Kidney (tissue), 14 donors: Measurements from ENCODE around the gene RPP40. TPM values are rescaled to one million over a fixed set of nuclear protein-coding genes. Genes with fewer than 3 reads are reported as not detected.
"Not testable (repeated sequence)": the region's sequence is repeated elsewhere in the genome, so short reads cannot be mapped to it uniquely, and the experiment has no call there.

Source experiments
- DNase-seq, 5 donors: peaks; one replicate each; pipeline ENCODE4 v3.0.0-alpha.2; 2013 to 2020
- FAIRE-seq: peaks from 2 replicates; lab custom pipeline; 2012; peaks lifted over from hg19 to GRCh38; lab: Jason Lieb, UNC
- H3K27ac ChIP-seq, 2 donors: one replicate each; pipeline ENCODE4 v1.7.0; 2013; ENCODE audit warnings: low read depth in 2 of 2, low read length in 2 of 2, inconsistent platforms in 1 of 2
- H3K27me3 ChIP-seq: one replicate; pipeline ENCODE4 v1.7.1; 2013; ENCODE audit warnings: low read length, inconsistent platforms; ENCODE audit not compliant: control insufficient read depth, insufficient read depth
- H3K36me3 ChIP-seq, 3 donors: one replicate each; pipeline versions ENCODE4 v1.7.0 to v1.7.1; 2013; ENCODE audit warnings: low read length in 3 of 3, control low read depth in 1 of 3, inconsistent platforms in 1 of 3; ENCODE audit not compliant: insufficient read depth in 3 of 3, control insufficient read depth in 2 of 3
- H3K4me1 ChIP-seq, 3 donors: one replicate each; pipeline versions ENCODE4 v1.7.0 to v1.7.1; 2013; ENCODE audit warnings: low read length in 3 of 3, inconsistent platforms in 1 of 3, low read depth in 1 of 3; ENCODE audit not compliant: control insufficient read depth in 2 of 3, insufficient read depth in 2 of 3
- H3K4me3 ChIP-seq, 3 donors: one replicate each; pipeline versions ENCODE4 v1.7.0 to v1.8.1; 2013; ENCODE audit warnings: low read length in 3 of 3, control low read depth in 1 of 3, inconsistent platforms in 1 of 3
- H3K9ac ChIP-seq, 3 donors: one replicate each; pipeline versions ENCODE4 v1.7.0 to v1.7.1; 2013; ENCODE audit warnings: low read length in 3 of 3, control low read depth in 1 of 3, inconsistent platforms in 1 of 3
- H3K9me3 ChIP-seq, 3 donors: one replicate each; pipeline versions ENCODE4 v1.7.0 to v1.7.1; 2013; ENCODE audit warnings: low read length in 3 of 3, control low read depth in 1 of 3, inconsistent platforms in 1 of 3; ENCODE audit not compliant: control insufficient read depth in 2 of 3, insufficient read depth in 1 of 3
- intact Hi-C: fragments of 100-400 bp; cut with DNase I; formaldehyde crosslinking; loops from one replicate; pipeline ENCODE4 v1.11.1; 2022
- polyA plus RNA-seq: library from polyadenylated mRNA; stranded (reverse); fragments of 350-450 nt; fragmentation: Illumina TruSeq; extraction: RNeasy Lipid Tissue Mini Kit (QIAGEN cat#74804); gene quantifications from one replicate; pipeline ENCODE4 v1.2.3, GENCODE V29; 2014; ENCODE audit warnings: low read depth, low replicate concordance; ENCODE audit not compliant: insufficient read depth
- total RNA-seq: library from RNA; stranded (reverse); fragmentation: NEBNext Ultra II Directional; extraction: Animal tissue kit (Norgen Biotek cat#: 25700); gene quantifications from one replicate; pipeline ENCODE4 v1.2.1, GENCODE V29; 2021
- TF ChIP-seq, protein P1 (sequence below): IDR thresholded peaks from 3 replicates; pipeline ENCODE4 v1.5.1; 2012; ENCODE audit warnings: mild to moderate bottlenecking, moderate library complexity, borderline replicate concordance; ENCODE audit not compliant: insufficient read depth; ENCODE audit errors: extremely low read depth
- donor health status: control.
- donor health status: control.
- donor health status: control.
- donor health status: control.
- donor health status: control.
- donor health status: DM: yes; HTN: yes; CAD: no.
- donor health status: Normal renal cell carcinoma (clear cell type).

Gene RPP40
- total and polyA plus RNA-seq, 2 donors from 2014 or later = 3.7 to 7.4 TPM

DNA sequence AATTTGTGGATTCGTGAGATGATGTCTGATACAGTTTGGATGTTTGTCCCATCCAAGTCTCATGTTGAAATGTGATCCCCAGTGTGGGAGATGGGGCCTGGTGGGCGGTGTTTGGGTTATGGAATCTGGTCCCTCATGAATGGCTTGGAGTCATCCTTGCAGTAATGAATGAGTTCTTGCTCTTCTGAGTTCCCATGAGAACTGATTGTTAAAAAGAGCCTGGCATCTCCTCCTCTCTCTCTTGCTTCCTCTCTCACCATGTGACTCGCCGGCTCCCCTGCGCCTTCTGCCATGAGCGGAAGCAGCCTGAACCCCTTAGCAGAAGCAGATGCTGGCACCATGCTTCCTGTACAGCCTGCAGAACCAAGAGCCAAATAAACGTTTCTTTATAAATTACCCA is 30.5 kb upstream of the RPP40 start:
- no peak overlapping the region for H3K9ac ChIP-seq
- FAIRE-seq = no peak
- no peaks in the 10 kb centered on the region for H3K4me1 ChIP-seq
- TF ChIP-seq, protein P1, sequence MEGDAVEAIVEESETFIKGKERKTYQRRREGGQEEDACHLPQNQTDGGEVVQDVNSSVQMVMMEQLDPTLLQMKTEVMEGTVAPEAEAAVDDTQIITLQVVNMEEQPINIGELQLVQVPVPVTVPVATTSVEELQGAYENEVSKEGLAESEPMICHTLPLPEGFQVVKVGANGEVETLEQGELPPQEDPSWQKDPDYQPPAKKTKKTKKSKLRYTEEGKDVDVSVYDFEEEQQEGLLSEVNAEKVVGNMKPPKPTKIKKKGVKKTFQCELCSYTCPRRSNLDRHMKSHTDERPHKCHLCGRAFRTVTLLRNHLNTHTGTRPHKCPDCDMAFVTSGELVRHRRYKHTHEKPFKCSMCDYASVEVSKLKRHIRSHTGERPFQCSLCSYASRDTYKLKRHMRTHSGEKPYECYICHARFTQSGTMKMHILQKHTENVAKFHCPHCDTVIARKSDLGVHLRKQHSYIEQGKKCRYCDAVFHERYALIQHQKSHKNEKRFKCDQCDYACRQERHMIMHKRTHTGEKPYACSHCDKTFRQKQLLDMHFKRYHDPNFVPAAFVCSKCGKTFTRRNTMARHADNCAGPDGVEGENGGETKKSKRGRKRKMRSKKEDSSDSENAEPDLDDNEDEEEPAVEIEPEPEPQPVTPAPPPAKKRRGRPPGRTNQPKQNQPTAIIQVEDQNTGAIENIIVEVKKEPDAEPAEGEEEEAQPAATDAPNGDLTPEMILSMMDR = no peak
- H3K36me3 ChIP-seq = no peaks in the 10 kb centered on the region
- no peaks in the 10 kb centered on the region for H3K27me3 ChIP-seq
- H3K9me3 ChIP-seq = no peaks in the 10 kb centered on the region
- intact Hi-C loops = no loop called here
- H3K4me3 ChIP-seq = no peak overlapping the region
- no peak overlapping the region for H3K27ac ChIP-seq
- DNase-seq = no peak

DNA sequence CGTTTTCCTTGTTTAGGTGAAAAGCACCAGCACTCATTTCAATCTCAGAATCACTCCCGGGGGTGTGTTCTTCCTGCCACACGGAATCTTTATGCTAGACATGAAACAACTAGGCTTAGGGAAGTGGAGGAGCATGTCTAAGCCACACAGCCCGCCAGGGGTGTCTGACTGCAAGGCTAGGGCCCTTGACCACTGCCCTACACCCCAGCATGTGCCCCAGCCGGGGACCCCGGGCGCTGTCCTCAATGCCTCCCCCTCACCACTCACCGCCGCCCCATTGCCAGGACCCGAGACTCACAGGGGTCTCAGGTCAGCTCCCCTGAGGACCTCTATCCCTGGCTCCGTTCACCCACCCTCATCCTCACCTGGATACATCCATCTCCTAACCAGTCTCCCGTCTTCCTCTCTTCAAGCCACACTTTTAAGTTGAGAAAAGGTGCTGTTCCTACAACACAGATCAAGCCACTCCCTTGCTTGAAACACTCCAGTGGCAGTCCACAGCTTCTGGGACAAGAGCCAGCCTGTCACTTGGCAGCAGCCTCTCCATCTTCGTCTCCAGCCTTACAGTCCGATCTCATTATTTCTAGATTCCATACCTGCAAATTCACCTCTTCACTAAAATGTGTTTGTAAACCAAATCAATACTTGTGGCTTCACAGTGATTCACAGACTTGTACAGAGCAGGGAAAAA is 29.5 kb upstream of the RPP40 start:
- H3K4me1 ChIP-seq, H3K9ac ChIP-seq, DNase-seq, FAIRE-seq, H3K27me3 ChIP-seq, H3K9me3 ChIP-seq, intact Hi-C loops, H3K4me3 ChIP-seq, H3K27ac ChIP-seq, H3K36me3 ChIP-seq: not testable (repeated sequence)

DNA sequence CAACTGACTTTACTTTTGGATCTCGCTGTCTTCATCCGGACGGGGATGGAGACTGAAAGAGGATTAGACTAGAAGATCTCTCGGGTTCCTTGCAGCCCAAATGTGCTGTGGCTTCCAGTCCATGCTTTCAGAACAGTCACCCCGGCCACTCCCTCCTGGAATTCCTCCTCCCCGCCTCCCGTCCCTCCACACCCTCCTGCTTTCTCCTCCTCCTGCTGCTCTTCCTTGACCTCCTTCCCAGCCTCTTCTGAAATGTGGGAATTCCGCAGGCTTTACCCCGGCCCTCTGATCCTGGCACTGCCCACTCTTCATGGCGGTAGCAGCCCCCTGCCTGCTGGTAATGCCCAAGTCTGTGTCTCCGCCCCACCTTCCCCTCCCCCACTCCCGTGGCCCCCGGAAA is 28.9 kb upstream of the RPP40 start:
- H3K27ac ChIP-seq, H3K9ac ChIP-seq, H3K9me3 ChIP-seq, FAIRE-seq, intact Hi-C loops, H3K27me3 ChIP-seq, H3K36me3 ChIP-seq, DNase-seq, H3K4me1 ChIP-seq: not testable (repeated sequence)
- H3K4me3 ChIP-seq = peak overlapping the region in 1 of 3 donors; percentile 6

DNA sequence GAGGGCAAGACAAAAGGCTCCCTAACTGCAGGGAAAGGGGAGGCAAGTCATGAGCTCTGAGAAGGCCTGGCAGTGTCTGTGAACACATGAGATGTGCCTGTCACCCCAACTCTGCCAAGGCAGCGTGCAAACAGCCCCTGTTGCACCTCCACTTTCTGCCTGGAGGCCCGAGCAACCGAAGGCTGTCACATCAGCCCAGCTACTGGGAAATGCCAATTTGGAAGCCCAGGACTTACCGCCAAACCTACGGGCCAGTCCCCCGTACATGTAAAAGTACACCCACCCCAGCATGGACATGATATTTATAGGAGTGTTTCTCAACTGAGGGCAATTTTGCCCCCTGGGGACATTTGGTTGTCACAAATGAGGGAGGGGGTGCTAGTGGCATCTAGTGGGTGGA is 27.3 kb upstream of the RPP40 start:
- no peak overlapping the region for H3K4me3 ChIP-seq
- H3K36me3 ChIP-seq = no peaks in the 10 kb centered on the region
- TF ChIP-seq, protein P1 = no peak
- H3K9ac ChIP-seq = no peak overlapping the region
- no peaks in the 10 kb centered on the region for H3K27me3 ChIP-seq
- H3K27ac ChIP-seq = no peak overlapping the region
- intact Hi-C loops = no loop called here
- FAIRE-seq (no peak), DNase-seq (no peak)
- no peaks in the 10 kb centered on the region for H3K9me3 ChIP-seq
- no peaks in the 10 kb centered on the region for H3K4me1 ChIP-seq
